H1 (cell line): Measurements from ENCODE around the gene RCBTB2. TPM values are rescaled to one million over a fixed set of nuclear protein-coding genes. Genes with fewer than 3 reads are reported as not detected.

Source experiments
- ASH2L ChIP-seq: fragments of 200-600, 300-600 bp; sonication (generic); IDR thresholded peaks from one replicate; pipeline ENCODE4 v1.7.1; 2017; ENCODE audit warnings: low read length
- CHD1 ChIP-seq: IDR thresholded peaks from 2 replicates; pipeline ENCODE4 v1.6.1; 2012; ENCODE audit warnings: low read depth, low read length, improper control_type of control experiment
- KDM4A ChIP-seq: IDR thresholded peaks from one replicate; pipeline ENCODE4 v1.7.1; 2012; ENCODE audit warnings: low read depth, mild to moderate bottlenecking, moderate library complexity, low read length, inconsistent platforms; ENCODE audit not compliant: severe bottlenecking
- RNF2 ChIP-seq: fragments of 200-900, 300-1000 bp; sonication (generic); IDR thresholded peaks from 2 replicates; pipeline ENCODE4 v1.7.1; 2016; ENCODE audit warnings: borderline replicate concordance, low read depth, mild to moderate bottlenecking, antibody characterized with exemption, low read length; ENCODE audit not compliant: poor library complexity, severe bottlenecking; ENCODE audit errors: missing control alignments
- SIRT6 ChIP-seq: IDR thresholded peaks from one replicate; pipeline ENCODE4 v1.7.1; 2012; ENCODE audit warnings: low read length, inconsistent platforms
- SP2 ChIP-seq: IDR thresholded peaks from 2 replicates; pipeline ENCODE4 v1.6.1; 2012; ENCODE audit warnings: mild to moderate bottlenecking, low read length, inconsistent platforms
- TCF12 ChIP-seq: IDR thresholded peaks from 2 replicates; pipeline ENCODE4 v1.6.1; 2011; ENCODE audit warnings: low read depth, mild to moderate bottlenecking, low read length
- ZNF274 ChIP-seq: IDR thresholded peaks from 2 replicates; pipeline ENCODE4 v1.7.0; 2012; ENCODE audit warnings: low read length, borderline replicate concordance; ENCODE audit errors: extremely low read depth
- polyA plus RNA-seq, 7 experiments: library from polyadenylated mRNA; depleted of rRNA in 3 of 7; stranded (reverse) in 5 of 7; unstranded in 2 of 7; fragments of >200 nt in 5 of 7; fragments of 200-250 nt in 2 of 7; gene quantifications; 1 replicate in 5 of 7; 2 replicates in 1 of 7; 4 replicates in 1 of 7; pipeline versions ENCODE4 v1.2.1 to v1.2.3, GENCODE V29; 2011 to 2013; ENCODE audit warnings: missing spikeins in 2 of 7, mixed read lengths in 2 of 7
- total RNA-seq: library from RNA; stranded (reverse); fragmentation: NEBNext Ultra II Directional; extraction: Animal tissue kit (Norgen Biotek cat#: 25700); gene quantifications from 2 replicates; pipeline ENCODE4 v1.2.1, GENCODE V29; 2021

Gene RCBTB2
- total and polyA plus RNA-seq, 2 of the 8 experiments (the other 6 are each of a cell fraction or from before 2014, with no cell fraction given): 5.2 to 8.4 TPM

DNA sequence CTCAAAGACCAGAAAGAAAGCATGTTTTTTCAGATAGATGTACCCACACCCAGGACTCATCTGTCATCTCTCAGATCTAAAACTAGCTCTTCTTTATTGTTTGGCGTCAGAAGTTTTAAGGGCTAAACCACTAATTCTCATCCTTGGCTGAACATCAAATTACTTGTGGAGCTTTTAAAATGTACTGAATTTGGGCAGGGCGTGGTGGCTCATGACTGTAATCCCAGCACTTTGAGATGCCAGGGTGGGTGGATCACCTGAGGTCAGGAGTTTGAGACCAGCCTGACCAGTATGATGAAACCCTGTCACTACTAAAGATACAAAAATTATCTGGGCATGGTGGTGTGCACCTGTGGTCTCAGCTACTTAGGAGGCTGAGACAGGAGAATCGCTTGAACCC is 47.4 kb downstream of the RCBTB2 start (continued):
- no peak for TF ChIP-seq KDM4A
- TF ChIP-seq SP2: no peak
- no peak for TF ChIP-seq SIRT6
- TF ChIP-seq RNF2: no peak
- no peak for TF ChIP-seq CHD1
- no peak for TF ChIP-seq TCF12
- TF ChIP-seq ZNF274: no peak
- TF ChIP-seq ASH2L: no peak
- TF ChIP-seq, all 59 proteins: peak for 0
